Gastroesophageal sphincter (tissue), 3 donors: Measurements from ENCODE around the gene ARRB1.

Source experiments
- EP300 ChIP-seq: sonication (generic); formaldehyde crosslinking; IDR thresholded peaks from one replicate; pipeline ENCODE4 v1.6.1; 2017; ENCODE audit warnings: antibody characterized with exemption, mild to moderate bottlenecking
- POLR2A ChIP-seq, 2 donors: fragments of 450-650 bp; IDR thresholded peaks; one replicate each; pipeline ENCODE4 v1.6.1; 2017; ENCODE audit warnings: antibody characterized with exemption in 2 of 2, mild to moderate bottlenecking in 2 of 2, moderate library complexity in 1 of 2
- POLR2AphosphoS5 ChIP-seq: sonication (generic); formaldehyde crosslinking; IDR thresholded peaks from one replicate; pipeline ENCODE4 v1.6.1; 2017; ENCODE audit warnings: antibody characterized with exemption
- TF ChIP-seq, protein P1 (sequence below), 4 experiments: fragments of 200-600 bp in 2 of 4; fragments of 450-650 bp in 2 of 4; sonication (generic) in 1 of 4; IDR thresholded peaks; one replicate each; pipeline ENCODE4 v1.5.1; 2017 to 2019; ENCODE audit warnings: antibody characterized with exemption in 4 of 4, mild to moderate bottlenecking in 2 of 4, moderate library complexity in 2 of 4

- TF ChIP-seq, protein P1, sequence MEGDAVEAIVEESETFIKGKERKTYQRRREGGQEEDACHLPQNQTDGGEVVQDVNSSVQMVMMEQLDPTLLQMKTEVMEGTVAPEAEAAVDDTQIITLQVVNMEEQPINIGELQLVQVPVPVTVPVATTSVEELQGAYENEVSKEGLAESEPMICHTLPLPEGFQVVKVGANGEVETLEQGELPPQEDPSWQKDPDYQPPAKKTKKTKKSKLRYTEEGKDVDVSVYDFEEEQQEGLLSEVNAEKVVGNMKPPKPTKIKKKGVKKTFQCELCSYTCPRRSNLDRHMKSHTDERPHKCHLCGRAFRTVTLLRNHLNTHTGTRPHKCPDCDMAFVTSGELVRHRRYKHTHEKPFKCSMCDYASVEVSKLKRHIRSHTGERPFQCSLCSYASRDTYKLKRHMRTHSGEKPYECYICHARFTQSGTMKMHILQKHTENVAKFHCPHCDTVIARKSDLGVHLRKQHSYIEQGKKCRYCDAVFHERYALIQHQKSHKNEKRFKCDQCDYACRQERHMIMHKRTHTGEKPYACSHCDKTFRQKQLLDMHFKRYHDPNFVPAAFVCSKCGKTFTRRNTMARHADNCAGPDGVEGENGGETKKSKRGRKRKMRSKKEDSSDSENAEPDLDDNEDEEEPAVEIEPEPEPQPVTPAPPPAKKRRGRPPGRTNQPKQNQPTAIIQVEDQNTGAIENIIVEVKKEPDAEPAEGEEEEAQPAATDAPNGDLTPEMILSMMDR (IDR thresholded peaks at IDR 0.05): no peak
- TF ChIP-seq POLR2A (IDR thresholded peaks at IDR 0.05) (no peak), POLR2AphosphoS5 (no peak), EP300 (no peak)
Observed at GRCh38 chr11:75277211-75277805, 74.2 kb downstream of the ARRB1 start.
